PC-9 (cell line): ENCODE measurements around the gene USP44.

Experiments used
- EZH2 ChIP-seq: fragments of 200-600 bp; sonication (generic); IDR thresholded peaks from 2 replicates; pipeline ENCODE4 v1.8.0; 2017; ENCODE audit warnings: antibody characterized with exemption, low read depth
- TF ChIP-seq, protein P1 (sequence below): fragments of 200-600 bp; sonication (generic); conservative IDR thresholded peaks from 2 replicates; pipeline ENCODE4 v1.6.1; 2017; ENCODE audit warnings: mixed run types, antibody characterized with exemption, mild to moderate bottlenecking, moderate library complexity

DNA sequence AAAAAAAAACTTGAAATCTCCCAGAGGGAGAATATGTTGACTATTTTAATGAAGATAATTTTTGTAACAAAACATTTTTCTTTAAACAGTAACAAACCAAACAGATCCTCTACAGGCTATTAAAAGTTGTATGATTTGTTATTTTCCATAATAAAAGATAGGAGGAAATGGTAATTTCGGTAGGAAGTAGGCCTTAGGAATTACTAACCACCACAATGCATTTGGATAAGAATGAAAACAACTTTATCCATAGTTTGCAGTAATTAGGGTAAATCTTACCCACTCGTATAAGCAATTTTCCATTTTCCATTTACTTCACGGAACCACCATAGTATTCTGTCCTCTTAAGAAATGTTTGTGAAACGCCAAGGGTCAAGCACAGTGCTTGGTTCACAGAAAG, 6.0 kb downstream of the USP44 start:
- TF ChIP-seq, protein P1, sequence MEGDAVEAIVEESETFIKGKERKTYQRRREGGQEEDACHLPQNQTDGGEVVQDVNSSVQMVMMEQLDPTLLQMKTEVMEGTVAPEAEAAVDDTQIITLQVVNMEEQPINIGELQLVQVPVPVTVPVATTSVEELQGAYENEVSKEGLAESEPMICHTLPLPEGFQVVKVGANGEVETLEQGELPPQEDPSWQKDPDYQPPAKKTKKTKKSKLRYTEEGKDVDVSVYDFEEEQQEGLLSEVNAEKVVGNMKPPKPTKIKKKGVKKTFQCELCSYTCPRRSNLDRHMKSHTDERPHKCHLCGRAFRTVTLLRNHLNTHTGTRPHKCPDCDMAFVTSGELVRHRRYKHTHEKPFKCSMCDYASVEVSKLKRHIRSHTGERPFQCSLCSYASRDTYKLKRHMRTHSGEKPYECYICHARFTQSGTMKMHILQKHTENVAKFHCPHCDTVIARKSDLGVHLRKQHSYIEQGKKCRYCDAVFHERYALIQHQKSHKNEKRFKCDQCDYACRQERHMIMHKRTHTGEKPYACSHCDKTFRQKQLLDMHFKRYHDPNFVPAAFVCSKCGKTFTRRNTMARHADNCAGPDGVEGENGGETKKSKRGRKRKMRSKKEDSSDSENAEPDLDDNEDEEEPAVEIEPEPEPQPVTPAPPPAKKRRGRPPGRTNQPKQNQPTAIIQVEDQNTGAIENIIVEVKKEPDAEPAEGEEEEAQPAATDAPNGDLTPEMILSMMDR = no peak
- no peak for TF ChIP-seq EZH2
